M059J (cell line): ENCODE results near the gene SPTB. TPM values are rescaled to one million over a fixed set of nuclear protein-coding genes. Genes with fewer than 3 reads are reported as not detected.
A peak's percentile ranks its signal among the peaks of the same experiment; 100 is the strongest.

Source experiments
- DNase-seq: peaks from one replicate; pipeline ENCODE4 v3.0.0-alpha.2; 2012; ENCODE audit warnings: low read depth
- total RNA-seq: library from RNA; depleted of rRNA; stranded (reverse); fragments of >200 nt; shearing (Covaris generic); gene quantifications from 2 replicates; pipeline ENCODE4 v1.2.3, GENCODE V29; 2014

Gene SPTB
- total RNA-seq, 1 experiment from 2014 or later, result 1.5 TPM

GRCh38 chr14:64850369-64851137 lies 29.2 kb downstream of the SPTB start:
- no peak for DNase-seq

GRCh38 chr14:64849940-64850339 lies 29.8 kb downstream of the SPTB start:
- DNase-seq, result no peak

GRCh38 chr14:64848239-64848638 lies 31.5 kb downstream of the SPTB start:
- DNase-seq, result no peak

- DNase-seq, result no peak
Measured at GRCh38 chr14:64846319-64846718, 33.4 kb downstream of the SPTB start.

- peak; percentile 72 for DNase-seq
Measured at GRCh38 chr14:64845878-64846277, 33.8 kb downstream of the SPTB start.

GRCh38 chr14:64844969-64845536 lies 34.7 kb downstream of the SPTB start:
- no peak for DNase-seq

- no peak for DNase-seq
Measured at GRCh38 chr14:64844272-64844671, 35.4 kb downstream of the SPTB start.

DNA sequence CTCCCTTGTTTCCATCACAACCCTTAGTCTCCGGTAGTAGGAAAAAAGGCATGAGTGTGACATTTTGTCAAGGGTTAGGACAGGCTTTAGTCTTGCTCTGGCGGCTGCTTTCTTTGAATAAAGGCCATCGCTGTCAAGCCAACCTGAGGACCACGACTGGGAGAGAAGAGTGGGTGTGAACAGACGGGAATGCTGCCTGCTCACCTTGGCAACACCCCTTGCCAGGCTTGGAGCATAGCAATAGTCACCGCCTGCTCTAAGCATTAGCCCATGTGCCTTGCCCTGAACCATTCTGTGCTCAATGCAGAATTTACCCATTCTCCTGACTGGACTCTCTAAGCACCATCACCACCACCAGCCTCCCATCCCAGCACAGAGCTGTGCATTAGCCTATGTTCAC lies 36.2 kb downstream of the SPTB start:
- no peak for DNase-seq

GRCh38 chr14:64841772-64842750 lies 37.6 kb downstream of the SPTB start:
- DNase-seq, result peak; percentile 53

DNA sequence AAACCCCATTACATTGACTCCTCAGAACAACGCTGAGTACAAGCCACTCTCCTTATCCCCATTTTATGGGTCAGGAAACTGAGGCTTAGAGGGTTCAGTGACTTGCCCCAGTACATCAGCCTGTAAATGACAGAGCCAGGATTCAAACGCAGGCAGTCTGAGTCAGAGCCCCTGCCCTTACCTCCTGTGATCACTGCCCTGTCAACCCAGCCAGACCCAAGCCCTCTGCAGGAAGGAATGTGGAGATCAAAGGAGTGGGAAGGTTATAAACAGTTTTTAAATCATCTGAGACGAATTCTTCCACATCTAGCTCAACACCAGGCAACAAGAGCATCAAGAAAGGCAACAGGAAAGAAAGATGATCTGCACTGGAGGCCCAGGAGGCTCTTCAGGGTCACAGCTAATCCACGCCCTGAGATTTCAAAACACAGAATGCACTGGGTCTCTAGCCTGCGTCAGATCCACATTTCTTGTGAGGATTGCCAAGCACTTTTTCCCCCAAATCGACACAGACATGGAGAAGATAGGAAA lies 38.5 kb downstream of the SPTB start:
- peak; percentile 83 for DNase-seq

GRCh38 chr14:64838656-64839055 lies 41.1 kb downstream of the SPTB start:
- DNase-seq, result no peak

DNA sequence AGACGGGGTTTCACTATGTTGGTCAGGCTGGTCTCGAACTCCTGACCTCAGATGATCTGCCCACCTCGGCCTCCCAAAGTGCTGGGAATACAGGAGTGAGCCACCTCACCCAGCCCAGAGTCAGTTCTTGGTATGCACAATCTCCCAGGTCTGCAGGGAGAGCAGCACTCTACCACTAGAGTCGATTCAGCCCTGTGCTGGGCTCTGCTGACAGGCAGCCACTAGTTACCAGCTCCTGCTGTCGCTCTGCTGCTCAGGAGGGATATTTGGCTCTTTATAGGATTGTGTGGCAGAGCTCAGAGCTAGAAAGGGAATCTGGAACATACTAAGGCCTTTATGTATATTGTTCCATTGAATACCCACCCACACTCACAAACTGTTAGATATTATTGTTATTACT lies 44.3 kb downstream of the SPTB start:
- DNase-seq, result no peak

GRCh38 chr14:64834965-64835364 lies 44.7 kb downstream of the SPTB start:
- DNase-seq, result no peak

GRCh38 chr14:64831419-64831818 lies 48.3 kb downstream of the SPTB start:
- DNase-seq, result no peak

DNA sequence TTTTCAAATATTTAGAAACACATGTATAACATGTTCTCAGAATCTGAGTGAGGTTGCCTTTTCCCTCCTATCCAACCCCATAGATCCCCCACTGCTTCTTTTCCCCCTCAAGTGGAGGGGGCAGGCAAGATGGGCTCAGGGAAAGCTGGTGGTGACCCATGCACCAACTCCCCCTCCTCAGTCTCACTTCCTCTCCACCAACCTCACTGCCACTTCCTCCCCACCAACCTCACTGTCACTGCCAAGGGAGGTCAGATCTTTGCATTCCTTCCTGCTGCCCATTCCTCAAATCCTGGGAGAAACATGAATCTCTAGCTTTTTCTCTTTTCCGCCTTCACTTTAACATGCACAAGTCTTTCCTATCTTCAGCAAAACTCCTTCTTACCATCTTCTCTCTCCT lies 48.7 kb downstream of the SPTB start:
- no peak for DNase-seq

DNA sequence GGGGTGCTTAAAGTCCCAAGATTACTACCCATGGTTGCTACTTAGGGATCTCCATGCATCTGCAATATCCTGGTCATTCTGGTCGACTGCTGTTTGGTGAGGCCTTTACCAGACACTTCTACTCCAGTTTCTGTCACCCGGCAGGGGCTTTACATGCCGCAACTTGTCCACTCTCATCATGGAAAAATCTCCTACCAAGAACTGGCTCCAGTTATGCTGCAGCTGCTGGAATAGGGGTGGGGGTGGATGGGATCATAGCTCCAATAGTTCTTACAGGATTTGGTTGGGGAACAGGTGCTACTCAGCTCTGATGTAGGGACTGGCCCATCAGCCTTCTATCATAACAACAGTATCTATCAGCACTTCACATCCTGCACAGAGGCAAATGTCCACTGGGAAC lies 51.6 kb downstream of the SPTB start:
- DNase-seq, result no peak

DNA sequence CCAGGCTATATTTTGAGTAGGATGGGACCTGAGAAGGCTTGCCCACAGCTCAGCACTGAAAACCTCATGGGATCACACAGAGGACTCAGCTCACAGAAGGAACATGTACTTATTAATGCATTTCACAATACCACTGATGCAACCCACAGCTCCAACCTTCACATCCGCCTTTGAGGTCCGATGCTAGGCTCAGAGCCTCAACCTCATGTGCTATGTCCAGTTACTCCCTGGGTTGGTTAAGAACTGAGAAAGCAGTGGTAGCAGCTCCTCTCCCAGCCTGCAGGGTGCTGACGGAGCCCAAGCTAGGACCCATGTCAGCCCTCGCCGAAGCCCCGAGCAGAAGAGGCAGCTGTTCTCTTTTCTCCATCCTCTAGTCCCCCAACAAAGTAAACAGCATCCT lies 52.9 kb downstream of the SPTB start:
- DNase-seq, result no peak

DNA sequence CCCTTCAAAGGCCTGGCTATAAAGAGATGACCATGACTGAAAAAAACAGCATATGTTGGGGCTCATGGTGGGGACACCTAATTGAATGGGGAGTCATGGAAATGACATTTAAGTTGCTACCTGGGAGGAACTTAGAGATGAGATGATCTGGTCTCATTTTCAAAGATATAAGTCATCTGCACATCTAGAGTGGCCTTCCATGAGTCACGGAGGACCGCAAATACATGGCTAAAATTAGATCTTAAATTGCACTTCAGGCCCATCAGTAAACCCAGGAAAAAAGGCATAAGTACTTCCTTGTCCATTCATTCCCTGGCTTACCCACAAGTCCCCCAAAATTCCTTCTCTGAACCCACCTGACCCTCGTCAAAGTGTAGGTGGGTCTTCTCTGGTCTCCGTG lies 53.4 kb downstream of the SPTB start:
- peak; percentile 20 for DNase-seq

DNA sequence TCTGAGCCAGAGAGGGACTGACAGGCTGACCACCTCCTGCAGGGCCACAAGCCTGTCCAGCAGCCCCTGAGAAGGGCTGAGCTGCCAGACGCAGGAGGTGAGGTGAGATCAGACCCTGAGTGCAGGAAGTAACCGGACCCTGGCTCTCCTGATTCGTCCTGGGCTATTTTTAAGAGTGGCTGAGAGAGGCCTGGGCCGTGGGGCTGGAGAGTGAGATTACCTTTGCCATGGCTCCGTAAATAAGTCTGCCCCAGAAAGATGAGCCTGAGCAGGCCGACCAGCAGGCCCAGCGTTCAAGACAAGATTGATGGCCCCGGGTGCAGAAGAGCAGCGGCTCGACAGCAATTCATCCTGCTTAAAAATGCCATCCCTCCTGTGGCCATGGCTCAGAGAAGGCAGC lies 54.2 kb downstream of the SPTB start:
- DNase-seq, result no peak

GRCh38 chr14:64825006-64825405 lies 54.7 kb downstream of the SPTB start:
- no peak for DNase-seq

DNA sequence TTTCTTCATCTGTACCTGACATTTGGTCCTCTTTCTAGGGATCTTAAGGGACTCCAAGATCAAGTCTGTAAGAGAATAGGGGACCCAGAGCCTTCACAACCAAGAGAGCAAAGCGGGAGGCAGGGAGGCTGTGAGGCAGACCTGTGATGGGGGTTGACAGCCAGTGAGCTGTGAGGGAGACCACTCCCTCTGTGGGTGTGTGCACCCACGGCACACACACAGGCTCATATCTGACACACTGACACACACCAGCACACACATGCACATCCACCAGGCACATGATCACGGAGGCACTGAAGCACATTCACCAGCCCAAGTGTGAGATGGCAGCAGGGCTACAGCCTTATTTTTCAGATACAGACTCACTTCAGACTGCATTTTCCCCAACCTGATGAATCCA lies 55.2 kb downstream of the SPTB start:
- no peak for DNase-seq

GRCh38 chr14:64823305-64823861 lies 56.3 kb downstream of the SPTB start:
- DNase-seq, result peak; percentile 69
